ENCODE results near the gene HAUS5. TPM values are rescaled to one million over a fixed set of nuclear protein-coding genes. Genes with fewer than 3 reads are reported as not detected.

The HAUS5 gene
- polyA plus RNA-seq, 1 donor (not counting 4 experiments of a cell fraction or from before 2014, with no cell fraction given): 3.7 TPM

DNA sequence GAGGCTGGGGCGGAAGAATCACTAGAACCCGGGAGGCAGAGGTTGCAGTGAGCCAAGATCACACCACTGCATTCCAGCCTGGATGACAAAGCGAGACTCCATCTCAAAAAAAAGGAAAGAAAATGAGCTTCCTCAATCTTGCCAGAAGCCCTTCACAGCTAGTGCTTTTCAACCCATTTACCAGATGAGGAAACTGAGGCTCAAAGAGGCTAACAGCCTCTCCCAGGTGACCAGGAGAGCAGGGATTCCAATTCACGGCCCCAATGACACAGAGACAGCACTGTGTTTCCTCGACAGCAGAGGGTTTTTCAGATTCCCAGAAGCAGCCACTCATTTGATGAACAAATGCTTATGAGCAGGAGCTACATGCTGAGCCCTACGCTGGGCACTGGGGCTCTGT is 57.0 kb downstream of the HAUS5 start:
- no peak overlapping the region for H2AFZ ChIP-seq (ENCODE audit: control insufficient read depth, low read length)
- H3K9me3 ChIP-seq (ENCODE audit: control insufficient read depth, low read depth, low read length): no peaks in the 10 kb centered on the region
- H3K36me3 ChIP-seq (ENCODE audit: control insufficient read depth in 2 of 2, extremely low read depth in 1 of 2, insufficient read depth in 2 of 2, low read length in 2 of 2): no peaks in the 10 kb centered on the region
- no peak overlapping the region for H3K4me3 ChIP-seq (ENCODE audit: control insufficient read depth in 2 of 3, extremely low read depth in 1 of 3, insufficient read depth in 2 of 3, low read depth in 1 of 3, low read length in 3 of 3)
- DNase-seq (ENCODE audit: low read depth, low spot score) (no peak), FAIRE-seq (no peak)
- dilution Hi-C loops (cut with MboI; ENCODE audit: extremely low pct_ligation_motif_present, low sequenced_read_pairs): no loop called here
- no peaks in the 10 kb centered on the region for H4K20me1 ChIP-seq (ENCODE audit: control insufficient read depth, extremely low read depth, insufficient read depth, low read length)
- TF ChIP-seq CTCF (optimal IDR thresholded peaks at IDR 0.05 in 1 of 3, IDR thresholded peaks at IDR 0.05 in 1 of 3, conservative IDR thresholded peaks at IDR 0.05 in 1 of 3; ENCODE audit: extremely low read depth in 1 of 3, insufficient read depth in 2 of 3, low read length in 3 of 3): no peak
- no peak overlapping the region for H3K4me2 ChIP-seq (ENCODE audit: control insufficient read depth, extremely low read depth, insufficient read depth, low read depth, low read length)
- no peak overlapping the region for H3K9ac ChIP-seq (ENCODE audit: control insufficient read depth, extremely low read depth, insufficient read depth, low read length)
- H3K27ac ChIP-seq (ENCODE audit: control insufficient read depth, insufficient read depth, low read length): no peak overlapping the region
- no peaks in the 10 kb centered on the region for H3K79me2 ChIP-seq (ENCODE audit: control insufficient read depth, insufficient read depth, low read length)
- H3K9me1 ChIP-seq (ENCODE audit: control insufficient read depth, extremely low read depth, insufficient read depth, low read length): no peaks in the 10 kb centered on the region
- peaks cover 7% of the 10 kb centered on the region for H3K4me1 ChIP-seq (ENCODE audit: control insufficient read depth, extremely low read depth, insufficient read depth, low read length)
- peaks cover 10% of the 10 kb centered on the region for H3K27me3 ChIP-seq (ENCODE audit: control insufficient read depth, extremely low read depth, insufficient read depth, low read length)

GRCh38 chr19:35669974-35670373 is 57.4 kb downstream of the HAUS5 start:
- TF ChIP-seq EZH2 (IDR thresholded peaks at IDR 0.05; ENCODE audit: low read length): no peak
- TF ChIP-seq CTCF (optimal IDR thresholded peaks at IDR 0.05 in 1 of 3, IDR thresholded peaks at IDR 0.05 in 1 of 3, conservative IDR thresholded peaks at IDR 0.05 in 1 of 3; ENCODE audit: extremely low read depth in 1 of 3, insufficient read depth in 2 of 3, low read length in 3 of 3): no peak
- no peak overlapping the region for H2AFZ ChIP-seq (ENCODE audit: control insufficient read depth, low read length)
- H3K4me1 ChIP-seq (ENCODE audit: control insufficient read depth, extremely low read depth, insufficient read depth, low read length): peaks cover 7% of the 10 kb centered on the region
- FAIRE-seq: no peak
- DNase-seq (ENCODE audit: low read depth, low spot score): no peak
- H3K4me3 ChIP-seq (ENCODE audit: control insufficient read depth in 2 of 3, extremely low read depth in 1 of 3, insufficient read depth in 2 of 3, low read depth in 1 of 3, low read length in 3 of 3): no peak overlapping the region
- no peaks in the 10 kb centered on the region for H3K79me2 ChIP-seq (ENCODE audit: control insufficient read depth, insufficient read depth, low read length)
- no peak overlapping the region for H3K27ac ChIP-seq (ENCODE audit: control insufficient read depth, insufficient read depth, low read length)
- H3K9ac ChIP-seq (ENCODE audit: control insufficient read depth, extremely low read depth, insufficient read depth, low read length): no peak overlapping the region
- H3K9me1 ChIP-seq (ENCODE audit: control insufficient read depth, extremely low read depth, insufficient read depth, low read length): no peaks in the 10 kb centered on the region
- H4K20me1 ChIP-seq (ENCODE audit: control insufficient read depth, extremely low read depth, insufficient read depth, low read length): no peaks in the 10 kb centered on the region
- dilution Hi-C loops (cut with MboI; ENCODE audit: extremely low pct_ligation_motif_present, low sequenced_read_pairs): no loop called here
- no peaks in the 10 kb centered on the region for H3K9me3 ChIP-seq (ENCODE audit: control insufficient read depth, low read depth, low read length)
- H3K27me3 ChIP-seq (ENCODE audit: control insufficient read depth, extremely low read depth, insufficient read depth, low read length): peaks cover 10% of the 10 kb centered on the region
- H3K4me2 ChIP-seq (ENCODE audit: control insufficient read depth, extremely low read depth, insufficient read depth, low read depth, low read length): no peak overlapping the region
- H3K36me3 ChIP-seq (ENCODE audit: control insufficient read depth in 2 of 2, extremely low read depth in 1 of 2, insufficient read depth in 2 of 2, low read length in 2 of 2): no peaks in the 10 kb centered on the region

Data from keratinocyte (primary cell).